Measurements from ENCODE around the gene AOC3. TPM values are rescaled to one million over a fixed set of nuclear protein-coding genes. Genes with fewer than 3 reads are reported as not detected.

Gene AOC3
- total and polyA plus RNA-seq, 2 of the 13 experiments (the other 11 are each of a cell fraction or from before 2014, with no cell fraction given) = 8.7 to 51.7 TPM

- TF ChIP-seq GRHL1 (CRISPR knock-in tag; conservative IDR thresholded peaks at IDR 0.05) (no peak), ARNT2 (CRISPR knock-in tag; IDR thresholded peaks at IDR 0.05; ENCODE audit: low read depth) (no peak), NFYB (CRISPR knock-in tag; IDR thresholded peaks at IDR 0.05) (no peak), HDAC6 (IDR thresholded peaks at IDR 0.05; ENCODE audit: low read depth, low read length) (no peak), FOXA3 (CRISPR knock-in tag; IDR thresholded peaks at IDR 0.05) (peak; percentile 31; the same call in 1 of the 2 replicates), BRF2 (CRISPR knock-in tag; IDR thresholded peaks at IDR 0.05) (no peak), FOSL2 (CRISPR knock-in tag; IDR thresholded peaks at IDR 0.05) (peak; percentile 45), ZNF292 (CRISPR knock-in tag; IDR thresholded peaks at IDR 0.05; ENCODE audit: borderline replicate concordance, low read depth) (no peak), MZF1 (CRISPR knock-in tag; IDR thresholded peaks at IDR 0.05; ENCODE audit: borderline replicate concordance) (no peak), CEBPG (CRISPR knock-in tag; IDR thresholded peaks at IDR 0.05) (no peak), SMAD3 (CRISPR knock-in tag; IDR thresholded peaks at IDR 0.05) (0 out of 2 replicates have a peak, but pooled peaks have one; percentile 36), PPARG (CRISPR knock-in tag; conservative IDR thresholded peaks at IDR 0.05) (no peak), HCFC1 (IDR thresholded peaks at IDR 0.05; ENCODE audit: low read depth, low read length) (no peak), MAFF (IDR thresholded peaks at IDR 0.05; ENCODE audit: low read depth, low read length) (peak; percentile 56), ZNF614 (CRISPR knock-in tag; IDR thresholded peaks at IDR 0.05; ENCODE audit: borderline replicate concordance) (no peak; the same call in 1 of the 2 replicates), CREB3 (CRISPR knock-in tag; IDR thresholded peaks at IDR 0.05) (no peak), PLRG1 (conservative IDR thresholded peaks at IDR 0.05) (no peak), EP300 (IDR thresholded peaks at IDR 0.05; ENCODE audit: low read depth in 2 of 2, low read length in 2 of 2) (no peak), EP300 (CRISPR knock-in tag; IDR thresholded peaks at IDR 0.05; ENCODE audit: borderline replicate concordance) (no peak), ZNF605 (CRISPR knock-in tag; IDR thresholded peaks at IDR 0.05) (no peak), RBM22 (optimal IDR thresholded peaks at IDR 0.05; ENCODE audit: low read length) (peak; percentile 43), ZUFSP (CRISPR knock-in tag; IDR thresholded peaks at IDR 0.05; ENCODE audit: borderline replicate concordance) (no peak), NR2F6 (IDR thresholded peaks at IDR 0.05) (peak; percentile 46), NR2F6 (CRISPR knock-in tag; IDR thresholded peaks at IDR 0.05) (no peak; the same call in 1 of the 2 replicates), SSRP1 (CRISPR knock-in tag; IDR thresholded peaks at IDR 0.05) (no peak), FUBP1 (CRISPR knock-in tag; IDR thresholded peaks at IDR 0.05; ENCODE audit: borderline replicate concordance) (no peak)
Measured at GRCh38 chr17:42819939-42820535, 31.0 kb upstream of the AOC3 start (continued).

All from HepG2 (cell line).